Measurements from ENCODE around the gene ACSL1.

DNA sequence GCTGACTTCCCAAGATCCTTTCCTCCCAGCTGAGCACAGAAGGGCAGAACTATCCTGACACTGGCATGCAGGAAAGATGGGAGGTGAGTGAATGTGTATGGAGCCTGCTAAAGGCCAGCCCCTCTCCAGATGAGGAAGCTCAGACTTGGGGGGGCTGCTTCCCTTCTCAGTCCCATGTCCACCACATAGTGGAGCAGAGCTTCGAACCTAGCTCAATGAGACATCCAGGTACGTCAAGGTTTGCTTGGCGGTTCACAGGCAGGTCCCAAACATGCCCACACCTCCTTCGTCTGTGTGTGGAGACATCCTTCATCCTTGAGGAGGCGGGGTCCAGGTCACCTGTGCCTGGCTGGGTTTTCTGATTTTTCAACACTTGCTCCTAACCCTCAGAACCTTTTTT, 31.3 kb downstream of the ACSL1 start:
- TF ChIP-seq GATA2 (IDR thresholded peaks at IDR 0.05; ENCODE audit: low read depth, low read length), result no peak
- TF ChIP-seq GATA3 (IDR thresholded peaks at IDR 0.05; ENCODE audit: low read depth, low read length), result no peak
